K562 (cell line): ENCODE data around the gene SEC11A. TPM values are rescaled to one million over a fixed set of nuclear protein-coding genes. Genes with fewer than 3 reads are reported as not detected.
A peak's percentile ranks its signal among the peaks of the same experiment; 100 is the strongest.

Experiments
- BCOR ChIP-seq: fragments of 450-650 bp; IDR thresholded peaks from 2 replicates; pipeline ENCODE4 v1.6.1; 2016
- DNMT1 ChIP-seq: fragments of 450-650 bp; IDR thresholded peaks from 2 replicates; pipeline ENCODE4 v1.6.1; 2016; ENCODE audit warnings: antibody characterized with exemption, mild to moderate bottlenecking
- ESRRA ChIP-seq: fragments of 450-650 bp; IDR thresholded peaks from 2 replicates; pipeline ENCODE4 v1.6.1; 2014; ENCODE audit warnings: low read depth, mild to moderate bottlenecking, moderate library complexity, borderline replicate concordance
- MAX ChIP-seq: sonication (generic); formaldehyde crosslinking; IDR thresholded peaks from 2 replicates; pipeline ENCODE4 v1.9.0; 2022; ENCODE audit warnings: mild to moderate bottlenecking, missing genetic modification reagents
- RBBP5 ChIP-seq: fragments of 200-600 bp; sonication (generic); IDR thresholded peaks from 2 replicates; pipeline ENCODE4 v1.6.1; 2012; ENCODE audit warnings: borderline replicate concordance, mild to moderate bottlenecking, low read length, control low read depth, inconsistent platforms; ENCODE audit not compliant: insufficient read depth, poor library complexity, severe bottlenecking
- TAF15 ChIP-seq: fragments of 200-400 bp; formaldehyde crosslinking; IDR thresholded peaks from 2 replicates; pipeline ENCODE4 v1.6.1; 2017; ENCODE audit warnings: mild to moderate bottlenecking, low read depth, low read length, moderate library complexity
- ZFP36 ChIP-seq: fragments of 150-350 bp; IDR thresholded peaks from 2 replicates; pipeline ENCODE4 v1.6.1; 2018; ENCODE audit warnings: low read length, low read depth; ENCODE audit not compliant: partially characterized antibody
- ZNF274 ChIP-seq: IDR thresholded peaks from 2 replicates; pipeline ENCODE4 v1.6.1; 2011; ENCODE audit warnings: low read depth, mild to moderate bottlenecking, low read length, moderate library complexity, borderline replicate concordance
- ZNF3 ChIP-seq: fragments of 250-450 bp; sonication (Bioruptor Pico); IDR thresholded peaks from 2 replicates; pipeline ENCODE4 v1.5.0; 2021; ENCODE audit warnings: mild to moderate bottlenecking, moderate library complexity
- ZNF445 ChIP-seq: fragments of 250-450 bp; sonication (Bioruptor Pico); IDR thresholded peaks from 2 replicates; pipeline ENCODE4 v1.4.0; 2020; ENCODE audit warnings: low read depth, mild to moderate bottlenecking, moderate library complexity
- ZNF592 ChIP-seq: fragments of 450-650 bp; IDR thresholded peaks from 2 replicates; pipeline ENCODE4 v1.6.1; 2017; ENCODE audit warnings: antibody characterized with exemption, mild to moderate bottlenecking
- ZNF696 ChIP-seq: fragments of 250-450 bp; sonication (Bioruptor Pico); conservative IDR thresholded peaks from 2 replicates; pipeline ENCODE4 v1.4.0; 2020; ENCODE audit warnings: mild to moderate bottlenecking, moderate library complexity
- ZNF76 ChIP-seq: fragments of 250-450 bp; sonication (Bioruptor Pico); IDR thresholded peaks from 2 replicates; pipeline ENCODE4 v1.4.0; 2020; ENCODE audit warnings: mild to moderate bottlenecking, moderate library complexity, borderline replicate concordance
- polyA plus RNA-seq, 8 experiments: library from polyadenylated mRNA; depleted of rRNA in 4 of 8; stranded (reverse) in 5 of 8; unstranded in 3 of 8; fragments of >200 nt; fragmentation: Nextera tagmentation in 2 of 8; fragmentation: Illumina TruSeq in 1 of 8; extraction: Ambion mirVana in 2 of 8; extraction: Trizol in 1 of 8; gene quantifications; 2 replicates each; pipeline versions ENCODE4 v1.2.1 to v1.2.3, GENCODE V29; 2011 to 2014; ENCODE audit warnings: inconsistent platforms in 1 of 8, missing spikeins in 1 of 8
- total RNA-seq, 7 experiments: library from RNA; depleted of rRNA in 6 of 7; stranded (reverse); fragments of >200 nt in 6 of 7; fragmentation: Illumina TruSeq in 2 of 7; extraction: Trizol in 2 of 7; gene quantifications; 2 replicates each; pipeline versions ENCODE4 v1.2.1 to v1.2.3, GENCODE V29; 2011 to 2021; ENCODE audit warnings: low replicate concordance in 1 of 7
- TF ChIP-seq, protein P1 (sequence below): fragments of 150-350 bp; conservative IDR thresholded peaks from 2 replicates; pipeline ENCODE4 v1.6.1; 2014; ENCODE audit warnings: low read length
- TF ChIP-seq, protein P2 (sequence below), 3 experiments: fragments of 200-800 bp in 1 of 3; sonication (Bioruptor generic) in 1 of 3; sonication (generic) in 1 of 3; formaldehyde crosslinking in 1 of 3; IDR thresholded peaks; 2 replicates each; pipeline versions ENCODE4 v1.6.1 to v1.8.0; 2016 to 2022; ENCODE audit warnings: mild to moderate bottlenecking in 2 of 3, missing compliant biosample characterization in 2 of 3, missing genetic modification characterization in 2 of 3, missing genetic modification reagents in 1 of 3
- TF ChIP-seq, protein P3 (sequence below): fragments of 250-450 bp; sonication (Bioruptor Pico); IDR thresholded peaks from 2 replicates; pipeline ENCODE4 v1.4.0; 2020; ENCODE audit warnings: mild to moderate bottlenecking

The SEC11A gene
- total and polyA plus RNA-seq, 9 of the 15 experiments (the other 6 are each of a cell fraction or from before 2014, with no cell fraction given) = 175 to 310 (median 229) TPM

GRCh38 chr15:84714372-84714771, 1.6 kb downstream of the SEC11A start (continued):
- TF ChIP-seq, protein P1, sequence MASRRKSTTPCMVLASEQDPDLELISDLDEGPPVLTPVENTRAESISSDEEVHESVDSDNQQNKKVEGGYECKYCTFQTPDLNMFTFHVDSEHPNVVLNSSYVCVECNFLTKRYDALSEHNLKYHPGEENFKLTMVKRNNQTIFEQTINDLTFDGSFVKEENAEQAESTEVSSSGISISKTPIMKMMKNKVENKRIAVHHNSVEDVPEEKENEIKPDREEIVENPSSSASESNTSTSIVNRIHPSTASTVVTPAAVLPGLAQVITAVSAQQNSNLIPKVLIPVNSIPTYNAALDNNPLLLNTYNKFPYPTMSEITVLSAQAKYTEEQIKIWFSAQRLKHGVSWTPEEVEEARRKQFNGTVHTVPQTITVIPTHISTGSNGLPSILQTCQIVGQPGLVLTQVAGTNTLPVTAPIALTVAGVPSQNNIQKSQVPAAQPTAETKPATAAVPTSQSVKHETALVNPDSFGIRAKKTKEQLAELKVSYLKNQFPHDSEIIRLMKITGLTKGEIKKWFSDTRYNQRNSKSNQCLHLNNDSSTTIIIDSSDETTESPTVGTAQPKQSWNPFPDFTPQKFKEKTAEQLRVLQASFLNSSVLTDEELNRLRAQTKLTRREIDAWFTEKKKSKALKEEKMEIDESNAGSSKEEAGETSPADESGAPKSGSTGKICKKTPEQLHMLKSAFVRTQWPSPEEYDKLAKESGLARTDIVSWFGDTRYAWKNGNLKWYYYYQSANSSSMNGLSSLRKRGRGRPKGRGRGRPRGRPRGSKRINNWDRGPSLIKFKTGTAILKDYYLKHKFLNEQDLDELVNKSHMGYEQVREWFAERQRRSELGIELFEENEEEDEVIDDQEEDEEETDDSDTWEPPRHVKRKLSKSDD = no peak
- TF ChIP-seq, protein P2, sequence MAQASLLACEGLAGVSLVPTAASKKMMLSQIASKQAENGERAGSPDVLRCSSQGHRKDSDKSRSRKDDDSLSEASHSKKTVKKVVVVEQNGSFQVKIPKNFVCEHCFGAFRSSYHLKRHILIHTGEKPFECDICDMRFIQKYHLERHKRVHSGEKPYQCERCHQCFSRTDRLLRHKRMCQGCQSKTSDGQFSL (CRISPR knock-in tag; IDR thresholded peaks at IDR 0.05) = no peak
- TF ChIP-seq, protein P2 (tag; IDR thresholded peaks at IDR 0.05) = no peak
- TF ChIP-seq ESRRA (no peak), TAF15 (no peak), ZNF592 (0 out of 2 replicates have a peak, but pooled peaks have one; percentile 41), MAX (no peak), BCOR (peak; percentile 82), ZNF274 (no peak), ZNF3 (CRISPR knock-in tag) (no peak), DNMT1 (no peak), ZFP36 (peak; percentile 87), ZNF696 (CRISPR knock-in tag) (no peak), ZNF445 (CRISPR knock-in tag) (no peak), RBBP5 (no peak), ZNF76 (no peak)
- TF ChIP-seq, protein P3, sequence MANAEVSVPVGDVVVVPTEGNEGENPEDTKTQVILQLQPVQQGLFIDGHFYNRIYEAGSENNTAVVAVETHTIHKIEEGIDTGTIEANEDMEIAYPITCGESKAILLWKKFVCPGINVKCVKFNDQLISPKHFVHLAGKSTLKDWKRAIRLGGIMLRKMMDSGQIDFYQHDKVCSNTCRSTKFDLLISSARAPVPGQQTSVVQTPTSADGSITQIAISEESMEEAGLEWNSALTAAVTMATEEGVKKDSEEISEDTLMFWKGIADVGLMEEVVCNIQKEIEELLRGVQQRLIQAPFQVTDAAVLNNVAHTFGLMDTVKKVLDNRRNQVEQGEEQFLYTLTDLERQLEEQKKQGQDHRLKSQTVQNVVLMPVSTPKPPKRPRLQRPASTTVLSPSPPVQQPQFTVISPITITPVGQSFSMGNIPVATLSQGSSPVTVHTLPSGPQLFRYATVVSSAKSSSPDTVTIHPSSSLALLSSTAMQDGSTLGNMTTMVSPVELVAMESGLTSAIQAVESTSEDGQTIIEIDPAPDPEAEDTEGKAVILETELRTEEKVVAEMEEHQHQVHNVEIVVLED (CRISPR knock-in tag) = no peak
